B cell (primary cell): ENCODE data around the gene TET1.
"Not testable (repeated sequence)": the region's sequence is repeated elsewhere in the genome, so short reads cannot be mapped to it uniquely, and the experiment has no call there.

ENCODE experiments used
- CTCF ChIP-seq: fragments of 200-600 bp; IDR thresholded peaks from one replicate; pipeline ENCODE4 v1.8.0; 2022; ENCODE audit warnings: antibody characterized with exemption, mild to moderate bottlenecking
- EZH2 ChIP-seq: IDR thresholded peaks from 2 replicates; pipeline ENCODE4 v1.6.1; 2012; ENCODE audit warnings: borderline replicate concordance, low read depth, mild to moderate bottlenecking, moderate library complexity, low read length; ENCODE audit not compliant: insufficient read depth, poor library complexity, severe bottlenecking

- not testable (repeated sequence) for TF ChIP-seq CTCF, EZH2
Measured at GRCh38 chr10:68584187-68584586, 24.1 kb downstream of the TET1 start.
